HG03039 (cell line): ENCODE measurements around the gene CSMD2.

Experiments
- ATAC-seq: cut with Tn5 transposase; IDR thresholded peaks from one replicate; pipeline ENCODE4 v1.9.1; 2021; ENCODE audit warnings: mild to moderate bottlenecking, moderate library complexity; ENCODE audit not compliant: unreplicated experiment

Gene CSMD2

GRCh38 chr1:33698361-33699035, 466.5 kb downstream of the CSMD2 start:
- ATAC-seq, result no peak

DNA sequence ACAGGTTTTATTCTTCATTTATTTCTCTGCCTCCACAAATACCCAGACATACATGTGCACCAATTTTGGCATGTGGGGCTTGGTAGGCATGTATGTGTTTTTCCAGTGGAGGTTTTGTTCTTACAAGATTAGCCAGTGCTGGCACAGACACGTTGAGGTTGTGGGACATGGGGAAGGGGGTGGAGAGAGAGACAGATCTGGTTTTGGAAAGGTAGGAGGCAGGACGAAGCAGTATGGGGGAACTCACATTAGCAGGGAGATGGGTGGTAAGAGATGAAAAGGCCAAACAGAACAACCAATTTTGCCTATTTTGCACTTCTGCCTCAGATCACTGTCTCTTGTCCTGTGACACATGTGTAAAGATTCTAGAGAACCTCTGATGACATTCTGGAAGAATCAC, 467.2 kb downstream of the CSMD2 start:
- ATAC-seq, result no peak

DNA sequence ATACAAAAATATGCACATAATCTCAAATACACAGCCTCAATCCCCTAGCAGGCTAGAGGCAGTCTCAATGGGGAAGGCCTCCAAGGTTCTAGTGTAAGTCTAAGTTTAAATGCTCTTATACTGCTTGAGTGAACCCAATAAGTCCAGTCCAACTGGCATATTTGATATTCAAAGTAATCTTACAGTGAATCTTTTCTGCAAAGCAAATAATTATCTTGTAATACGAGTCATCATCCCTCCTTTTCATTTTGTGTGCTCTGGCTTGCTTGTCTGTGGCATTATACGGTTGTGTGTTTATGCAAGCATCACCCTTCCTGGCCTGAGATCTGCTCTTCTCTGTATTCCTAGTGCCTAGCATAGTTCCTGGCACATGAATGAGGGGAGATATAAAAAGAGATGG, 468.1 kb downstream of the CSMD2 start:
- no peak for ATAC-seq

DNA sequence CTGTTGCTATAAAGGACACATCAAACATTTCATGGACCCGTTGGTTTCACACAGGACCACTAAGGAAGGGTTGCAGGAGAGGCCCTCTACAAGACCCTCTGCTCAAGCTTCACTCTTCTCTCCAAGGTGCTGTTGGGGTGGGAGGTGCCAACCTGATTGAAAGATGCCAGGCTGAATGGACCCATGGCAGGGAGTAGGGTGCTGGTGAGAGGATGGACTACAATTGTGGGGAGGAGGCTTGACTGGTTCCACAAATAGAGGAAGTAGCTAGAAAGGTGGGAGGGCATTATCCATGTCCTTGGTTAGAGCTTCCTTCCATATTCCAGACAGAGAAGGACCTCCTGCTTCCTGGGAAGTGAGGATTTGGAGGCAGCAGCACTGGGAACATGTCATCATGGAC, 468.7 kb downstream of the CSMD2 start:
- ATAC-seq, result no peak

DNA sequence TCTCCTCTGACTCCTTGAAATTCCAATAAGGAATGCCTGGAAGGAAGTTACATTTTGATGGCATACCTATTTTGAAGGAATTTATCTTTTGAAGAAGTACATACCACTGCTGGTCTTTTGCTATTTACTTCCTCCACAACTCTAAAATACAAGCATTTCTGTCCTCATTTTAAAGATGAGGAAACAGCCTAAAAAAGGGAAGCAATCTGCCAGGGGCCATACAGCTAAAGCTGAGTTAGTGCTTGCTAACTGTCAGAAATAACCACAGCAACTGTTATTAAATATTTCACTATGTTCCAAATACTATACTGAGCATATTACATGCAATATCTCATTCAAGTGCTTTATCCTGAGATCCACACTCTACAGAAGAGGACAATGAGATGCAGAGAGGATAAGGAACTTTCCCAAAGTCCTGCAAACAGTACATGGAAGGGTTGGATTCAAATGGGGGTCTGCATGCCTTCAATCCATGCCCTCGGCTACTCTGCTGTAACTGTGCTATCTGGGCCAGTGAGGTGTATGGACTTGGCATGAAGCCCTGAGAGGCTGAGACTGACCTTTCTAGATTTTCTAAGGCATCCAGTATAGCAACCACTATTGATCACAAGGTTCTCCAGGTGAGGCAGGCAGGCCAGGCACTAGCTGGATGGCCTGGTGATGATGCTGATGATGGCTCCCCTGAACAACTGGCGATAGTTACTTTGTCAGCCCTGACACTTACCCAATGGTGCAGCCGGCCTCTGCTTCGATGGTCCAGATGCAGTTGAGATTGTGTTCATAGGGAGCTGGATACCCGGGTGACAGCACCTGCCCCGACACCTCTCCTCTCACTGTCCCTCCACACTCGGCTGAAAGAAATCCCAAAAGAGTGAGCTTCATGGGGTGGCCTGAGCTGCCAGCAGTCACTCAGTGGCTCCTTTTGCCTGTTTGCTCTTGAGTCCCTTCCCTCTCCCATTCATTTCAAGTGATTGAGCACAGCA, 472.5 kb downstream of the CSMD2 start:
- ATAC-seq, result no peak

GRCh38 chr1:33687000-33687399, 478.0 kb downstream of the CSMD2 start:
- ATAC-seq, result no peak

DNA sequence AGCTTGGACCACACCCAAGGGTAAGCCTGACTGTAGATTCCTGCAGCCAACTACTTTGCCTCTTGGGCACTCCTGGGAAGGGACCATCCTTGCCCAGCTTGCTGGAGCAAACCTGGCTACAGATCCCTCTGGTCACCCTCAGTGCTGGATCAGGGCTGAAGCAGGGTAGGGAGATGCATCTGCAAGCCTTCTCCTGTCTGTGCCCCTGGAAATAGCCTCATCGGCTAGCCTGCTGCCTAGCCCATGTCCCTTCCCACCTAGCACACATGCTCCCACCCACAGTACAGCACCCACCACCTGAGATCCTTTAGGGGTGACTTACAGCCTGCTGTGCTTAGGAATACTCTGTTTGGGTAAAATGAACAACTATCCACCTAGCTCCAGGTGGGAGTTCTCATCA, 478.5 kb downstream of the CSMD2 start:
- ATAC-seq, result no peak

DNA sequence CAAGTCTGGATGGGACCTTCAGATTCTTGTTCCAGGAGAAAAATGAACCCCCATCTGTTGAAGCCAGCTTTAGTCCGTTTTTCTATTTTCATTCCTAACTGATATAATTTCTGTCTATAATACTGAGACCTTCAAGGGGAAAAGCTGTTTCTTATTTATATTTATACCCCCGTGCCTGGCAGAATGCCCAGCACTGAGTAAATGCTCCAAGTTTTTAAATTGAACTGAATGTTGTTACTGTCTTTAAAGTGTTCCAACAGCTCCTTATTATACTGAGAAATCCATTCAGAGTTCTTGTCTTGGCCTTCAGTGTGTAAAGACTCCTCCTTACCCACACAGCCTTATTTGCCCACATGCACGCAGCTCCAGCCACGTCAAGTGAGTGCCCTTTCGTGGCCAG, 479.8 kb downstream of the CSMD2 start:
- no peak for ATAC-seq

DNA sequence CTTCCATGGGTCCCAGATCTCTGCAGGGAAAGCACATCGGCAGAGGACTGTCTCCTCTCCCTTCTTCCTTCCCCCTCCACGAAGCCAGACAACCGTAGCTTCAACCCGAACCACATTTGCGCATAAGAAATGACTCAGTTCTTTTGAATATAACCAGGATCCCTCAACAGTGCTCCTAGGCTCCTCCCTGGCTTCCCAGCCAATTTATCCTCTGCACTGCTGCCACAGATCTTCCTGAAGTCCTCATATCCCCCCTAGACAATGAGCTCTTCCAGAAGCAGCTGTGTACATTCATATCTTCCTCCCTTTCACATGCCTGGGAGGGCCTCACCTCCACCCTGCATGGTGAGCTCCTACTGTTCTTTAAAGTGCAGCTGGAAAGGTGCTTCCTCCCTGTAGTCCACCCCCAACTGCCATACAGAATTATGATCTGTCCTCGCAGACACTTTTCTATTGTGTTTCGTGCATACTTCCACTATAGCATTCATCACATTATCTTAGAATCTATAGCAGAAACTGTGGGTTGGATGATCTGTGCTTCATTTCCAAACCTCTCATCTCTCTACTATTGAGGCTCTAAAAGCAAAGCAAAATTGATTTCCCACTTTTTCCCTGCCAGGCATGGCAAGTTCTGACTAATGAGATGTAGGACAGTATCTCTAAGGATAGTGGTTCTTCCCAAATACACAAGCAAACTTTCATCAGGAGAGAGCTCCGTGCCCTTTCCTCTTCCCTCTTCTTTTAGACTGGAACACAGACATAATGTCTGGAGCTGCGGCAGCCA, 480.4 kb downstream of the CSMD2 start:
- no peak for ATAC-seq

- no peak for ATAC-seq
Observed at GRCh38 chr1:33683913-33684312, 481.1 kb downstream of the CSMD2 start.

GRCh38 chr1:33682371-33682770, 482.7 kb downstream of the CSMD2 start:
- no peak for ATAC-seq

DNA sequence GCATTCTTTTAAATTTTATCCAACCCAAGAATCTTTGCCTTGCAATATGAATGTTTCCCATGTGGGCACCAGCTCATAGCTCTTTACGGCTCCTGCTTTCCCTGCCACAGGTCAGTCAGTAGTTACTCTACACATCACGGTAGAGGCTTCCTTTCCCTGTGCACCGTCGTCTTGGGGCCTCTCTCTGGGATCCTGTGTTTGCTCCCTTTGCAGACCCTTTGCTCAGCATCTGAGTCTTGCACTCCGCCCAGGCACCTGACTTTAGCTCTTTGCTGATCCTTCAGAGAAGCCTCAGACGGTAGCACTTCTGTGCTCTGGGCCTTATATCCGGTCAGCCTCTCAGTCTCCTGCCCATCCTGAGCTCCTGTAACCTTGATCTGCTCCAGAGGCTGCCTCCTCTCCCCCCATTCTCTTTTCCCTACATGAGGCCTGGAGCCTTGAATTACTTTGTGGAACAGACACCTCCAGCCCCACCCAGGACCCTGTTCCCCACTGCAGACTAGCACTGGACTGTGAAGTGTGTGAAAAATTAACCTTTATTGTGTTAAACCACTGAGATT, 484.7 kb downstream of the CSMD2 start:
- ATAC-seq, result no peak

GRCh38 chr1:33670567-33670966, 494.5 kb downstream of the CSMD2 start:
- ATAC-seq, result no peak

- ATAC-seq, result no peak
Observed at GRCh38 chr1:33668695-33669094, 496.3 kb downstream of the CSMD2 start.

DNA sequence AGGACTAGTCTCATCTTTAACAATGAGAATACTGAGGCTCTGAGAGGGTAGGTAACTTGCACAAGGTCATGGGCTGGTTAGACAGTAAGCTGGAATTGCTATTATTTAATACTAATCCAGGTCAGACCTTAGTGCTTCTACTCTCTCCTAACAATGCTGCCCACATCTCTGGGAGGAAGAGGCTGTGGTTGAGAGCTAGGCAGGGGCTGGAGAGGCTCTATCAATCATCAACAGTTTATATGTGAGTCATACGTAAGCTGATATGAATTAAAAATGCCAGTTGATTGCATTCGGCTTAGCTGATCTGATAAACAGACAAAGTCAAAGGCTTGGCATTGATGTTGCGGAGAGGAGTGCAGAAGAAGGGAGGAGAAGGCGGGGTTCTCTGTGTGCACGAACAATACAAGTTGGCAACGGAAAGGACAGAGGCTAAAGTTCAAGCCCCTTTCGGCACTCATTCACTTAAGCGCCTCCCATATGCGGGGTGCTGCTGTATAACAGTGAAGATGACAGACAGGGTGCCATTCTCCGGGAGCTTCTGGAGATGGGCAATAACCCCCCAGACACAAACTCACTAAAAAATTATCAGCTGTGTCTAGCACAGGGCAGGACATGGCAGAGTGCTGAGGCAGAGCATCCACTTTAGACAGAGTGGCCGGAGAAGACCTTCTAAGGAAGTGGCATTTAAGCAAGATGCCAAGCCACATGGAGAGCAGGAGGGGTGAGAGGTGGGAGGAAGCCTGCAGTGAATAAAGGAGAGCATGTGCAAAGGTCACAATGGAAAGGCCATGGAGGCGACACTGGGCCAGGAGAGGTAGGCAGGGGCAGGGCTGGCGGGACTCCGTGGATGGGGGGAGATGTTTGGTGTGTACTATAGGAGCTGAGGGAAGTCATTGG, 497.4 kb downstream of the CSMD2 start:
- no peak for ATAC-seq

GRCh38 chr1:33666616-33667015, 498.4 kb downstream of the CSMD2 start:
- no peak for ATAC-seq

DNA sequence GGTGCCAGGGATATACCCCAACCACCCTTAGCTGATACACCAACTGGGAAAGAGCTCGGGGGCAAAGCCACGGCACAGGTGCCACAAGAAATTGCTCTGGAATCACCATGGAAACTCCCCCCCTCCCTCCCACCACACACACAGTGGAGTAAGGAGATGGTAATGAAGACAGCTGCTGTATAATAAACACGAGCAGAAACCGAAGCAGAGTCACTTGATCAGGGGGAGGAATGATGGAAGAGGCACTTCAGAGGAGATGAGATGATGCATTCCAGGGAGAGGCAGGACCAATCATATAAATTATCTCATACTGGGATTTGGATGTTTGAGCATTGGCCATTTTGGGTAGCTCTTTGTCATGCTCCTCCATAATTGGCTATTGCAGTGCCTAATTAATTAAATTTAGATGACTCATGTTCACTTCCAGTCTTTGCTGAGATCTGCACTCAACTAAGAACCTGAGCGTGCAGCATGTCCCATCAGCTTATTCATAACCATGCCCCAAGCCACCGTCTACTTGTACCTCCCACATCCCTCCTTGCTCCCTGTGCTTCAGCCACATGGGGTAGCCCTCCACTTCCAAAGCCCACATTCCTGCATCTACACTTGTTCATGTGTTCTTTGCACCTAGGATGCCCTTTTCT, 503.1 kb downstream of the CSMD2 start:
- ATAC-seq, result no peak

GRCh38 chr1:33660956-33661355, 504.1 kb downstream of the CSMD2 start:
- no peak for ATAC-seq

GRCh38 chr1:33660244-33660643, 504.8 kb downstream of the CSMD2 start:
- ATAC-seq, result no peak

- no peak for ATAC-seq
Observed at GRCh38 chr1:33659641-33660040, 505.4 kb downstream of the CSMD2 start.
